A375 (cell line): ENCODE data around the gene SERPINB4. TPM values are rescaled to one million over a fixed set of nuclear protein-coding genes. Genes with fewer than 3 reads are reported as not detected.

Source experiments
- total RNA-seq: library from RNA; depleted of rRNA; stranded (reverse); fragments of >200 nt; shearing (Covaris generic); gene quantifications from 2 replicates; pipeline ENCODE4 v1.2.3, GENCODE V29; 2014; rRNA removed

Gene SERPINB4
- total RNA-seq, result not detected in 2 replicates

DNA sequence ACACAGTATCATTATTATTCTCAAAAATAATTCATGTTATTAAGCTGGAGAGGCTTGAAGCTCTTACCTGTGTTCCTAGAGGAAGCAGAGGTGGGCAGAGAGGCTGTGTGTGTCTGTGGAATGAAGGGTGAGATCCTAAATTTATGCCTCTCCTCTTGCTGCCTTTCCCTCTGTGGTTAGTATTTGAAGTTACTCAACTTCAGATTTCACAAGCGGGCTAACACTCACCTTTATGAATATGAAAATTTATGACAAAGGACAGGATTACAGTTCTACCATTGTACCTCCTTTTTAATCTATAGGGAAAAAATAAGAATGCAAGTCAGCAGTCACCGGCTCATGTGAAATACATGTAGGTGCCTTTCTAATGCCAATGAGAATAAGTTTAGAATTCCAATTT is at the start of gene SERPINB4:
Gene SERPINB4, minus strand, starts transcription at position 115 of the 400 bp plus-strand sequence. CDS start 679 bp downstream, outside the sequence.

GRCh38 chr18:63661750-63662149 is 17.7 kb upstream of the SERPINB4 start, which contains the start of gene SERPINB3:
Gene SERPINB3 (minus strand): TSS chr18:63661893. CDS start chr18:63661216, 677 bp downstream.

Other genes starting within 250 kb of the SERPINB4 start
- gene VPS4B, start 221.8 kb downstream of the SERPINB4 start, total RNA-seq, result 23.0 and 32.8 TPM in 2 replicates
- gene SERPINB5, start 167.3 kb downstream of the SERPINB4 start, total RNA-seq, result 0.15 and 0.45 TPM in 2 replicates
- not detected in 2 replicates for gene SERPINB12, start 101.9 kb downstream of the SERPINB4 start, total RNA-seq
- not detected in 2 replicates for gene SERPINB13, start 56.9 kb downstream of the SERPINB4 start, total RNA-seq
- gene SERPINB3, start 17.6 kb upstream of the SERPINB4 start, total RNA-seq, result not detected in 2 replicates
- not detected in 2 replicates for gene SERPINB11, start 58.7 kb upstream of the SERPINB4 start, total RNA-seq
- 2.8 and 4.8 TPM in 2 replicates for gene SERPINB7, start 131.2 kb upstream of the SERPINB4 start, total RNA-seq
- 0.08 and 0.34 TPM in 2 replicates for gene SERPINB2, start 243.4 kb upstream of the SERPINB4 start, total RNA-seq